SU-DHL-6 (cell line): ENCODE measurements around the gene DUSP5.

Experiments
- H2AFZ ChIP-seq: fragments of 200-600 bp; sonication (generic); 2 replicates; pipeline ENCODE4 v1.6.1; 2014; ENCODE audit warnings: low read depth, mild to moderate bottlenecking, moderate library complexity, mixed read lengths, antibody characterized with exemption, low read length; ENCODE audit not compliant: severe bottlenecking
- H3F3A ChIP-seq: fragments of 200-600 bp; shearing (Covaris generic); 2 replicates; pipeline ENCODE4 v1.6.0; 2016; ENCODE audit warnings: antibody characterized with exemption, mild to moderate bottlenecking; ENCODE audit not compliant: insufficient read depth
- H3K27ac ChIP-seq: fragments of 200-600 bp; sonication (generic); 2 replicates; pipeline ENCODE4 v1.5.1; 2016; ENCODE audit warnings: low read depth, mild to moderate bottlenecking, low read length, moderate library complexity, mixed read lengths
- H3K27me3 ChIP-seq: fragments of 200-600 bp; sonication (generic), shearing (Covaris generic); 2 replicates; pipeline ENCODE4 v1.6.0; 2014; ENCODE audit warnings: mild to moderate bottlenecking, low read length
- H3K36me3 ChIP-seq: fragments of 200-600 bp; sonication (generic); 2 replicates; pipeline ENCODE4 v1.6.1; 2014; ENCODE audit warnings: mild to moderate bottlenecking, low read length, mixed read lengths
- H3K4me2 ChIP-seq: fragments of 300-600, 200-600 bp; shearing (Covaris generic), sonication (generic); 2 replicates; pipeline ENCODE4 v1.6.0; 2014; ENCODE audit warnings: low read length, low read depth, mild to moderate bottlenecking; ENCODE audit not compliant: poor library complexity, severe bottlenecking
- H3K4me3 ChIP-seq: fragments of 200-600 bp; sonication (generic); 2 replicates; pipeline ENCODE4 v1.5.1; 2014; ENCODE audit warnings: antibody characterized with exemption, low read length, mild to moderate bottlenecking, mixed read lengths; ENCODE audit not compliant: insufficient read depth, poor library complexity, severe bottlenecking
- H3K79me2 ChIP-seq: fragments of 200-600 bp; sonication (generic); 2 replicates; pipeline ENCODE4 v1.6.1; 2014; ENCODE audit warnings: mild to moderate bottlenecking, low read length, moderate library complexity; ENCODE audit not compliant: insufficient read depth
- H3K9ac ChIP-seq: fragments of 200-600 bp; sonication (generic); 2 replicates; pipeline ENCODE4 v1.7.0; 2014; ENCODE audit warnings: mild to moderate bottlenecking, low read length
- H3K9me2 ChIP-seq: fragments of 200-600 bp; sonication (generic); replicated peaks from 2 replicates; pipeline ENCODE4 v1.6.1; 2014; ENCODE audit warnings: low read length; ENCODE audit not compliant: insufficient read depth
- H3K9me3 ChIP-seq: fragments of 200-600 bp; sonication (generic); 2 replicates; pipeline ENCODE4 v1.6.1; 2014; ENCODE audit warnings: low read length, mixed read lengths; ENCODE audit not compliant: insufficient read depth
- H4K20me1 ChIP-seq: fragments of 200-600 bp; sonication (generic); 2 replicates; pipeline ENCODE4 v1.6.1; 2014; ENCODE audit warnings: low read depth, mild to moderate bottlenecking, antibody characterized with exemption, low read length, moderate library complexity, mixed read lengths
- EZH2phosphoT487 ChIP-seq: fragments of 200-600 bp; sonication (generic), shearing (Covaris generic); conservative IDR thresholded peaks from 2 replicates; pipeline ENCODE4 v1.6.1; 2018; ENCODE audit warnings: mild to moderate bottlenecking, antibody characterized with exemption, low read length, moderate library complexity, mixed read lengths
- TF ChIP-seq, protein P1 (sequence below): fragments of 200-600 bp; sonication (generic); IDR thresholded peaks from one replicate; pipeline ENCODE4 v1.5.1; 2017; ENCODE audit warnings: antibody characterized with exemption, mild to moderate bottlenecking, low read length, moderate library complexity; ENCODE audit not compliant: insufficient read depth, poor library complexity, severe bottlenecking

DUSP5 gene

DNA sequence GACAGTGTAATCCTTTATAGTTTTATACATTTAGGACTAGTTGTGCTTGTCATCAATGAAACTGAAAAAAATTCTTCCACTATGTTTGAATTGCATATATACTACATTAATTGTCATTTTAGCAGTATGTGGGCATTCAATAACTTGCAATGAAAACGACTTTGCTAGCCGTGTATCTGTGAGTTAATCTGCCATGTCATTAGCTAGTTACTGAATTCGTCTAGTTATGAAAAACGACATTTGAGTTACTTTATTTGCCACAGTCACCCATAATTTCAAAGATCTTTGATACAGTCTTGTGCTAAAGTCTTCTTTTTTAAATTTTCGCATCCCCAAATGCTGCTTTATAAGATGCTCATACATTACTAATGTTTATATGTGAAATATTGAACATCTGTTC lies 51.5 kb downstream of the DUSP5 start:
- H3K36me3 ChIP-seq = no peaks in the 10 kb centered on the region
- no peak overlapping the region for H3K4me3 ChIP-seq
- no peaks in the 10 kb centered on the region for H3F3A ChIP-seq
- no peaks in the 10 kb centered on the region for H4K20me1 ChIP-seq
- H3K9me2 ChIP-seq = no peaks in the 10 kb centered on the region
- H3K9me3 ChIP-seq = no peaks in the 10 kb centered on the region
- H2AFZ ChIP-seq = no peak overlapping the region
- no peak overlapping the region for H3K4me2 ChIP-seq
- no peak overlapping the region for H3K27ac ChIP-seq
- H3K9ac ChIP-seq = no peak overlapping the region
- no peak for TF ChIP-seq EZH2phosphoT487
- TF ChIP-seq, protein P1, sequence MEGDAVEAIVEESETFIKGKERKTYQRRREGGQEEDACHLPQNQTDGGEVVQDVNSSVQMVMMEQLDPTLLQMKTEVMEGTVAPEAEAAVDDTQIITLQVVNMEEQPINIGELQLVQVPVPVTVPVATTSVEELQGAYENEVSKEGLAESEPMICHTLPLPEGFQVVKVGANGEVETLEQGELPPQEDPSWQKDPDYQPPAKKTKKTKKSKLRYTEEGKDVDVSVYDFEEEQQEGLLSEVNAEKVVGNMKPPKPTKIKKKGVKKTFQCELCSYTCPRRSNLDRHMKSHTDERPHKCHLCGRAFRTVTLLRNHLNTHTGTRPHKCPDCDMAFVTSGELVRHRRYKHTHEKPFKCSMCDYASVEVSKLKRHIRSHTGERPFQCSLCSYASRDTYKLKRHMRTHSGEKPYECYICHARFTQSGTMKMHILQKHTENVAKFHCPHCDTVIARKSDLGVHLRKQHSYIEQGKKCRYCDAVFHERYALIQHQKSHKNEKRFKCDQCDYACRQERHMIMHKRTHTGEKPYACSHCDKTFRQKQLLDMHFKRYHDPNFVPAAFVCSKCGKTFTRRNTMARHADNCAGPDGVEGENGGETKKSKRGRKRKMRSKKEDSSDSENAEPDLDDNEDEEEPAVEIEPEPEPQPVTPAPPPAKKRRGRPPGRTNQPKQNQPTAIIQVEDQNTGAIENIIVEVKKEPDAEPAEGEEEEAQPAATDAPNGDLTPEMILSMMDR = no peak
- no peaks in the 10 kb centered on the region for H3K27me3 ChIP-seq
- no peaks in the 10 kb centered on the region for H3K79me2 ChIP-seq

DNA sequence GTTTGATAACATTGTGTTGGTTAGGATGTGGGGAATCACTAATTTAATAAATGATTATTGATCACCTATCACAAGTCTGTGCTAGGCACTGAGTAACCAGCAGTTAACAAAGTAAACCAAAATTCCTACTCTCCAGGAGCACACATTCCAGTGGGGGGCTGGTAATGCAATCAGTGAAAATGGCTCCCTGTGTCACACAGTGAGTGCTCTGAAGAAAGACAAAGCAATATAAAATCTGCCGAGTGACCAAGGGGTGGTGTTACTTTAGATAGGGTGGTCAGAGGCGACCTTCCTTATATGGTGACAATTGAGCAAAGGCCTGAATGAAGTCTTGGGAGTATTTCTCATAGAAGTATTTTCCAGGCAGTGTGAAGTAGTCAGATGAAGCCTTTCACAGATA lies 56.2 kb downstream of the DUSP5 start:
- Histone ChIP-seq H2AFZ (no peak overlapping the region), H3K36me3 (no peaks in the 10 kb centered on the region), H3K9ac (no peak overlapping the region), H3K9me3 (no peaks in the 10 kb centered on the region), H4K20me1 (no peaks in the 10 kb centered on the region), H3K27me3 (no peaks in the 10 kb centered on the region), H3K9me2 (no peaks in the 10 kb centered on the region), H3K4me2 (no peak overlapping the region), H3K4me3 (no peak overlapping the region), H3K79me2 (no peaks in the 10 kb centered on the region), H3F3A (no peaks in the 10 kb centered on the region), H3K27ac (no peak overlapping the region)
- TF ChIP-seq EZH2phosphoT487 = no peak
- TF ChIP-seq, protein P1 = no peak

DNA sequence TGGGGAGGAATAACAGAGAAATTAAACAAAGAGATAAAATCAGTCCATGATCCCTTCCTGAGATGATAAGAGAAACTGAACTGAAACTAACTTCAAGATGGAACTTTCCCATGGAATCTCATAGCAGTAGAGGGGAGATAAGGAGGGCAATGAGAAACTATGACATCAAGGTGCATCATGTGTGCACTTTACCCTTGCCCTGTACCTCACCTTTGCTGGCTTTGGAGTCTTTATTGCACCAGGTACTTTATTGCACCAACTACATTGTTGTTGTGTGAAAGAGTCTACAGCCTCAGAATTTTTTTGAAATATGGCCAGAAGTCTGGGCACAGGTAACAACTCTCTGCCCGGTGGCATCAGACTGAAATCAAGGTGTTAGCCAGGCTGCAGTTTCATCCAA lies 58.6 kb downstream of the DUSP5 start:
- H2AFZ ChIP-seq = no peak overlapping the region
- no peaks in the 10 kb centered on the region for H3F3A ChIP-seq
- H3K36me3 ChIP-seq = no peaks in the 10 kb centered on the region
- no peaks in the 10 kb centered on the region for H4K20me1 ChIP-seq
- TF ChIP-seq, protein P1 = no peak
- no peak for TF ChIP-seq EZH2phosphoT487
- H3K27ac ChIP-seq = no peak overlapping the region
- H3K27me3 ChIP-seq = no peaks in the 10 kb centered on the region
- H3K4me2 ChIP-seq = no peak overlapping the region
- no peaks in the 10 kb centered on the region for H3K79me2 ChIP-seq
- no peak overlapping the region for H3K9ac ChIP-seq
- H3K9me3 ChIP-seq = no peaks in the 10 kb centered on the region
- no peaks in the 10 kb centered on the region for H3K9me2 ChIP-seq
- H3K4me3 ChIP-seq = no peak overlapping the region
